GM21423 (cell line): ENCODE results near the gene TMC6.

ENCODE experiments used
- ATAC-seq: cut with Tn5 transposase; IDR thresholded peaks from one replicate; pipeline ENCODE4 v1.9.1; 2021; ENCODE audit warnings: mild to moderate bottlenecking, moderate library complexity; ENCODE audit not compliant: unreplicated experiment

Gene TMC6

GRCh38 chr17:78135858-78136500 is 7.4 kb upstream of the TMC6 start:
- ATAC-seq, result no peak

DNA sequence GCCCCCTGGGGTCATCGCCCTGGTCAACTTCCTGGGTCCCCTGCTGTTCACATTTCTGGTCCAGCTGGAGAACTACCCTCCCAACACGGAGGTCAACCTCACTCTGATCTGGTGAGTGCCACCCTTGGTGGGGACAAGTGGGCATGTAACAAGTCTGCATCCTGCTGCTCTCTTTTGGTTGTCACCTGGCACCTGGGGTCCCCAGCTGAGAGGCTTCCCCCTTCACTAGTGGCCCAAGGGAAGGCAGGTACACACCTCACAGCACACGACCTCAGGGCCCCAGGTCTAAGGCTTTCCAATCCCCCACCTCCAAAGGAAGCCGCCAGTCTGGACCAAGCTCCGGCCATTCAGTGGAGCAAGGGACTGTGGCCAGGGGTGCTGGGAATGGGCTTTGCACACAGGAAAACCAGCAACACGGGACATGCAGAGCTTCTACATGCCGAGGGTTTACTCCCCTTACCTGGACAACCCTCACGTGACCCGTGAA is 6.4 kb upstream of the TMC6 start:
- ATAC-seq, result no peak

DNA sequence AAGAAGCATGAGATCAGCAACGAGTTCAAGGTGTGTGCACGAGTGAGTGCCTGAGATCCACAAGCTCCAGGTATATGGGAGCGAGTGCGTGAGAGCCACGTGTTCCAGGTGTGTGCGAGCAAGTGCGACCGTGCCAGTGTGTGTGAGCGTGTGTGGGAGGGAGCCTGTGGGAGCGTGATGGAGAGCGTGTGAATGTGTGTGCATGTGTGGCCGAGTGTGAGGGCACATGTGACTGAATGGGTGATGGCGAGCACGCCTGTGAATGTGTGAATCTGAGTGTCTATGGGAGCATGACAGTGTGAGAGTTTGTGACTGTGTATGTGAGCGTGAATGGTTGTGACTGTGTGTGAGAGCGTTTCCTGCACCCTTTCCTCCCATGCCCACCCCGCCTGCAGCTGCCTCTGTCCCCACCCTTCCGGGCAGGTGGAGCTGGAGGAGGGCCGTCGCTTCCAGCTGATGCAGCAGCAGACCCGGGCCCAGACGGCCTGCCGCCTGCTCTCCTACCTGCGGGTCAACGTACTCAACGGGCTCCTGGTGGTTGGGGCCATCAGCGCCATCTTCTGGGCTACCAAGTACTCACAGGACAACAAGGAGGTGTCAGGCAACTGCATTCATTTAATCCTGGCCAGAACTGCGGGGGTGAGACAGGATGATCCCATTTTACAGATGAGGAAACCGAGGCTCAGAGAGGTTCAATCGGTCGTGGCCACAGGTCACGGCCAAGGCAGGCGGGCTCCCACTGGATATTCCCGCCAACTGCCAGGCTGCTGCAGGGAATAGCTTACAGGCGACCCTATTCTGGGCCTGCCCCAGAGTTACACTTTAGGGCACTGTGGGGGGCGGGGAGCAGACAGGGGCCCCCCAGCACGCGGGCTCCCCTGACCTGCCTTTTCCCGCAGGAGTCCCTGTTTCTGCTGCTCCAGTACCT is 5.7 kb upstream of the TMC6 start:
- no peak for ATAC-seq

DNA sequence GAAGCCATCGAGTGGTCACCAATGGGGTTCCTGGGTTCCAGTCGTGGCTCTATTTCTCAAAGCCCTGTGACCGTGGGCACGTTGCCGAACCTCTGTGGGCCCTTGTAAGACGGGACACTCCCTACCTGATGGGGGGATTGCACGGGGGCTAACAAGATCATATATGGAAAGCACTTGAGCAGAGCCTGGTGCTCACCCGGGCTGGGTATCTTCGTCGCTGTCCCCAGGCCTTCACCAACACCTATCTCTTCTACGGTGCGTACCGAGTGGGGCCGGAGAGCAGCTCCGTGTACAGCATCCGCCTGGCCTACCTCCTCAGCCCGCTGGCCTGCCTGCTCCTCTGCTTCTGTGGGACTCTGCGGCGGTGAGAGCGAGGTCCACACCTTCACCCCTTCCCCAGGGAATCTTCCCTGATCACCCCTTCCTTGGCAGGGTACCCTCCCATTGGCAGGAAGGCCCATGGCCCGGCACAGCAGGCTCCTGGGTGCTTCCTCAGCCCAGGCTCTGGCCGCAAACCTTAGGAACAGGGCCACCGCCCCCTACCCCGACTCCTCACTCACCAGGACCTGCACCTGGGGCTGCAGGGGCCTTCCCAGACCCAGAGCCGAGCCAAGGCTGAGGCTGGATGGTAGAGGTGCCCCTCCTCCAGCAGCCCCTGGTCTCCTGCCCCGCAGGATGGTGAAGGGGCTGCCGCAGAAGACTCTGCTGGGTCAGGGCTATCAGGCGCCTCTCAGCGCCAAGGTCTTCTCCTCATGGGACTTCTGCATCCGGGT is 4.8 kb upstream of the TMC6 start:
- ATAC-seq, result no peak

- ATAC-seq, result no peak
Measured at GRCh38 chr17:78132767-78133178, 4.2 kb upstream of the TMC6 start.

GRCh38 chr17:78132084-78132676 is 3.6 kb upstream of the TMC6 start:
- no peak for ATAC-seq

GRCh38 chr17:78131172-78132083 is 2.9 kb upstream of the TMC6 start:
- no peak for ATAC-seq

DNA sequence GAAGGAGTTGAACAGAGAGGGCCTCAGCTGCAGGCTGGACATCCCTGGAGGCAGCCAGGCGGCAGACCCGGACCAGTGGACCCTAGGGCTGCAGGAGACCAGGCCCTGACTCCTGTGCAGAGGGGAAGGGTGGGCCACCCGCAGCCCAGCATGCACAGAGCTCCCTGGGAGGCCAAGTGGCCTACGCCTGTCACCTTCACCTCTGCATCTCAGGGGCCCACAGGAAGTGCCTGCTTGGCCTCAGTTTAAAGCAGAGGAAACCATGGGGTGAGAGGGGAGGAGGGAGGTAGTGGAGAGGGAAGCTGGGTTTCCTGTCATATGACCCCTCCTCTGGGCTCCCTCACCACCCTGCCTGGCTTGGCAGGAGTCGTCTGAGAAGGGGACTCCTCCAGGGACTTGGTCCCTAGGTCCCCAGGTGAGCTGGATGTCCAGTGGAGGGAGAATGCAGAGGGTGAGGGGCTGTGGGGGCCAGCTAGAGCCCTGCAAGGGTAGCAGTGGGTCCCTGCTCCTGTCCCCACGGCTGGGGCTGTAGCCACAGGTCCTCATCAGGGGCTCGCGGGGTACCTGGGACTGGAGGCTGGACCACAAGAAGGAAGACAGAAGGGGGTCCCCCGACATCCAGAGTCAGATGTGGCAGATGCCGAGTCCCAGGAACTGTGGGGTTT is 2.0 kb upstream of the TMC6 start, which contains the start of gene TMC8:
Gene TMC8, plus strand, starts transcription at position 335 of the 665 bp plus-strand sequence. CDS start 818 bp downstream, outside the sequence.
- peak; percentile 20 for ATAC-seq

GRCh38 chr17:78130090-78130436 is 1.5 kb upstream of the TMC6 start:
- ATAC-seq, result no peak

GRCh38 chr17:78129351-78130089 is 965 bp upstream of the TMC6 start:
- ATAC-seq, result no peak

GRCh38 chr17:78127888-78128550 is 536 bp downstream of the TMC6 start:
- ATAC-seq, result no peak

GRCh38 chr17:78127239-78127887 is 1.2 kb downstream of the TMC6 start:
- ATAC-seq, result no peak

GRCh38 chr17:78126895-78127238 is 1.7 kb downstream of the TMC6 start:
- ATAC-seq, result no peak

DNA sequence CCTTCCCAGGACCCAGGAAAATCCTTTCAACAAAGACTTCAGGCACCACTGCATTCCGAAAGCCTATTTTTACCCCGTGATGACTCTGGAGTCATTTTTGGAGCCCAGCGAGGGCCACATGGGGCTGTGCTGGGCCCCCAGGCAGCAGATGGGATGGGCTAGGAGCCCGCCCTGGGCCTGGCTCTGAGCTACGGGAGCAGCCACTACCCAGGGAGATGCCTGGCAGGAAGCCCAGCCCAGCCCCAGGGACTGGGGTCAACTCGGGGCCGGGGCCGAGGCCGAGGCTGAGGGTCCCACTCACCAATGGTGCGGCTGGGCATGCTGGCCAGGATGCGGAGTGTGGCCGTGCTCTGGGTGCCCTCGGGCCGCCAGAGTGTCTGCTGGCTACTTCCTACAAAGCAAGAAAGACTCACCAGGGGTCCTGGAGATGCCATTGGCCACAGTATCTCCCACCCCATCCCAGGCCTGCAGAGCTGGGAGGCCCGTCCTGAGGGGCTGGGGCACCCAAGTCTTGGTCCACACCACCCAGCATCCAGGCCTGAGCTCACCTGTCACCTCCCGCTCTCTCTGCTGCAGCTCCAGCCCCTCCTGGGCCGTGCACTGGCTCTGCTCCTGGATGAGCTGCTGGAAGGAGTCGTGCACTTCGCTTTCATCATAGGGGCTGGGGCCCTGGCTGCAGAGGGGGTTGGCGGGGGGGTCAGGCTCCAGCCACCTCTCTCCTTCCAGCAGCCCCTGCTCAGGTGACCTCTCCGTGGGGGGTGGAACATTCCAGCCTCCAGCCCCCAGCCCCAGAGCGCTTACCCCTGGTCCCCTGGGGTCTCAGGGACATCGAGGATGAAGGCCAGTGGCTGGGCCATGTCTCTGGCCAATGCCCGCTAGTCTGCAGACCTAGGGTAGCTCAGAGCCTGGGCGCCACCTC is 2.3 kb downstream of the TMC6 start:
- ATAC-seq, result no peak

- no peak for ATAC-seq
Measured at GRCh38 chr17:78125138-78125913, 3.2 kb downstream of the TMC6 start.

DNA sequence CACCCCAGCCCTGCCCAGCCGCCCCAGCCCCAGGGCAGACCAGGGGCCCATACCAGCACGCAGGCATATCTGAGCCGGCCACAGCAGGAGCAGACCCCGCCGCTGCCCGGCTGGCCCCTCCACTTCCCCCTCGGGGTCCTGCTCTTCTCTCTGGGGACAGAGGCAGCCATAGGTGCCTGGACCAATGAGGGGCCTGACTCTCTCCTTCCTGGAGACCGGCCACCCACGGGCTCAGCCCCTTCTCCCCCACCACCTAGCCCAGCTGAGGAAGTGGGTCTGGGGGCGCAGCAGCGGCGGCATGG is 3.8 kb downstream of the TMC6 start:
- no peak for ATAC-seq
